Measurements from ENCODE around the gene COLGALT1. TPM values are rescaled to one million over a fixed set of nuclear protein-coding genes. Genes with fewer than 3 reads are reported as not detected.

Gene COLGALT1
- total RNA-seq, 1 experiment from 2014 or later, result 86.0 TPM

GRCh38 chr19:17541184-17541759 is 14.2 kb upstream of the COLGALT1 start:
- BruUV-seq (replicated peaks), result no TSS peak
- CTCF ChIA-PET, result no interaction called here

More at GRCh38 chr19:17541184-17541759, 14.2 kb upstream of the COLGALT1 start:
- RAD21 ChIA-PET (ENCODE audit: low non-redundant PET in 1 of 2, low total read pairs in 2 of 2, uncharacterized antibody in 2 of 2, unreplicated experiment in 2 of 2), result no interaction called here
- H3K4me3 ChIP-seq (replicated peaks in 1 of 2; ENCODE audit: low read depth in 1 of 2, low read length in 2 of 2), result no peak overlapping the region
- H3K27me3 ChIP-seq (ENCODE audit: insufficient read depth, low read length), result no peaks in the 10 kb centered on the region
- H3K9me2 ChIP-seq (ENCODE audit: insufficient read depth), result no peaks in the 10 kb centered on the region
- H3K4me2 ChIP-seq (ENCODE audit: low read length), result no peak overlapping the region
- DNase-seq (ENCODE audit: low read depth, low spot score) (no peak), ATAC-seq (no peak)
- intact Hi-C loops (cut with micrococcal nuclease), result no loop called here
- no peaks in the 10 kb centered on the region for H3K36me3 ChIP-seq (ENCODE audit: control insufficient read depth in 1 of 2, insufficient read depth in 2 of 2, low read length in 2 of 2)
- TF ChIP-seq ZBTB33 (IDR thresholded peaks at IDR 0.05; ENCODE audit: extremely low read depth, insufficient replicate concordance, low read length) (no peak), POLR2AphosphoS5 (IDR thresholded peaks at IDR 0.05; ENCODE audit: low read depth, low read length) (no peak), SP1 (IDR thresholded peaks at IDR 0.05; ENCODE audit: low read depth) (no peak), ZNF274 (IDR thresholded peaks at IDR 0.05; ENCODE audit: low read depth, low read length) (no peak), EGR1 (IDR thresholded peaks at IDR 0.05; ENCODE audit: low read depth) (no peak), MAX (IDR thresholded peaks at IDR 0.05) (no peak), ATF3 (IDR thresholded peaks at IDR 0.05) (no peak), RAD21 (IDR thresholded peaks at IDR 0.05; ENCODE audit: low read depth) (no peak), ZFX (IDR thresholded peaks at IDR 0.05) (no peak), CTCF (IDR thresholded peaks at IDR 0.05 in 2 of 3, conservative IDR thresholded peaks at IDR 0.05 in 1 of 3; ENCODE audit: borderline replicate concordance in 1 of 3, insufficient read depth in 1 of 3, low read depth in 2 of 3, low read length in 2 of 3) (no peak), JUND (IDR thresholded peaks at IDR 0.05) (no peak)
- H3K9ac ChIP-seq (ENCODE audit: low read length), result no peak overlapping the region
- H3K4me1 ChIP-seq (ENCODE audit: control insufficient read depth in 1 of 2, insufficient read depth in 2 of 2, low read length in 2 of 2), result peaks cover 8 to 32% of the 10 kb centered on the region in 2 experiments
- no peaks in the 10 kb centered on the region for H3K79me2 ChIP-seq (ENCODE audit: insufficient read depth, low read length)
- H4K20me1 ChIP-seq (ENCODE audit: insufficient read depth), result no peaks in the 10 kb centered on the region
- no peak overlapping the region for H3K27ac ChIP-seq (ENCODE audit: low read depth, low read length)
- H3K9me3 ChIP-seq (ENCODE audit: control insufficient read depth in 1 of 2, insufficient read depth in 1 of 2, low read depth in 1 of 2, low read length in 2 of 2), result no peaks in the 10 kb centered on the region
- H2AFZ ChIP-seq (ENCODE audit: low read depth, low read length, poor library complexity, severe bottlenecking), result no peak overlapping the region
- POLR2A ChIA-PET, result no interaction called here

Data from HCT116 (cell line).